GM20000 (cell line): ENCODE measurements around the gene AGFG2.
"Not testable (repeated sequence)": the region's sequence is repeated elsewhere in the genome, so short reads cannot be mapped to it uniquely, and the experiment has no call there.

Experiments used
- DNase-seq: peaks from one replicate; pipeline ENCODE4 v3.0.0; 2012; ENCODE audit warnings: low spot score
- TF ChIP-seq, protein P1 (sequence below): IDR thresholded peaks from 2 replicates; pipeline ENCODE4 v1.5.1; 2012; ENCODE audit warnings: mild to moderate bottlenecking, control low read depth; ENCODE audit errors: extremely low read depth, missing control alignments

AGFG2 gene

GRCh38 chr7:100496509-100496908, 42.5 kb upstream of the AGFG2 start:
- TF ChIP-seq, protein P1, sequence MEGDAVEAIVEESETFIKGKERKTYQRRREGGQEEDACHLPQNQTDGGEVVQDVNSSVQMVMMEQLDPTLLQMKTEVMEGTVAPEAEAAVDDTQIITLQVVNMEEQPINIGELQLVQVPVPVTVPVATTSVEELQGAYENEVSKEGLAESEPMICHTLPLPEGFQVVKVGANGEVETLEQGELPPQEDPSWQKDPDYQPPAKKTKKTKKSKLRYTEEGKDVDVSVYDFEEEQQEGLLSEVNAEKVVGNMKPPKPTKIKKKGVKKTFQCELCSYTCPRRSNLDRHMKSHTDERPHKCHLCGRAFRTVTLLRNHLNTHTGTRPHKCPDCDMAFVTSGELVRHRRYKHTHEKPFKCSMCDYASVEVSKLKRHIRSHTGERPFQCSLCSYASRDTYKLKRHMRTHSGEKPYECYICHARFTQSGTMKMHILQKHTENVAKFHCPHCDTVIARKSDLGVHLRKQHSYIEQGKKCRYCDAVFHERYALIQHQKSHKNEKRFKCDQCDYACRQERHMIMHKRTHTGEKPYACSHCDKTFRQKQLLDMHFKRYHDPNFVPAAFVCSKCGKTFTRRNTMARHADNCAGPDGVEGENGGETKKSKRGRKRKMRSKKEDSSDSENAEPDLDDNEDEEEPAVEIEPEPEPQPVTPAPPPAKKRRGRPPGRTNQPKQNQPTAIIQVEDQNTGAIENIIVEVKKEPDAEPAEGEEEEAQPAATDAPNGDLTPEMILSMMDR = no peak

DNA sequence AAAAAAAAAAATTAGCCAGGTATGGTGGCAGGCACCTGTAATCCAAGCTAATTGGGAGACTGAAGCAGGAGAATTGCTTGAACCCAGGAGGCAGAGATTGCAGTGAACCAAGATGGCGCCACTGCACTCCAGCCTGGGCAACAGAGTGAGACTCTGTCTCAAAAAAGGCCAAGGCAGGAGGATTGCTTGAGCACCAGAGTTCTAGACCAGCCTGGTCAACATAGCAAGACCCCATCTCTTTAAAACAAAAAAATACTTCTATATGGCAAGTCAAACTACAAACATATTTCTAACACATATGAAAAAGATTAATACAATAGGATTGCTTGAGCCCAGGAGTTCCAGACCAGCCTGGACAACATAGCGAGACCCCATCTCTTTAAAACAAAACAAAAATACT, 38.3 kb upstream of the AGFG2 start:
- not testable (repeated sequence) for DNase-seq

More at GRCh38 chr7:100496509-100496908, 42.5 kb upstream of the AGFG2 start:
- no peak for DNase-seq

DNA sequence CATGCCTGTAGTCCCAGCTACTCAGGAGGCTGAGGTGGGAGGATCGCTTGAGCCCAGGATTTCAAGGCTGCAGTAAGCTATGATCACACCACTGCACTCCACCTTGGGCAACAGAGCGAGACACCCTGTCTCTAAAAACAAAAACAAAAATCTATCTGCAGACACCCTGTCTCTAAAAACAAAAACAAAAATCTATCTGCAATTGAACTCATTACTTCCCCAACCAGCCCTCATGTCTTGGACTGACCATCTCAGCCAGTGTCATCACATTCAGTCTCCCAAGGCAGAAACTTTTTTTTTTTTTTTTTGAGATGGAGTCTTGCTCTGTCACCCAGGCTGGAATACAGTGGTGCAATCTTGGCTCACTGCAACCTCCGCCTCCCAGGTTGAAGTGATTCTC, 35.0 kb upstream of the AGFG2 start:
- not testable (repeated sequence) for DNase-seq

DNA sequence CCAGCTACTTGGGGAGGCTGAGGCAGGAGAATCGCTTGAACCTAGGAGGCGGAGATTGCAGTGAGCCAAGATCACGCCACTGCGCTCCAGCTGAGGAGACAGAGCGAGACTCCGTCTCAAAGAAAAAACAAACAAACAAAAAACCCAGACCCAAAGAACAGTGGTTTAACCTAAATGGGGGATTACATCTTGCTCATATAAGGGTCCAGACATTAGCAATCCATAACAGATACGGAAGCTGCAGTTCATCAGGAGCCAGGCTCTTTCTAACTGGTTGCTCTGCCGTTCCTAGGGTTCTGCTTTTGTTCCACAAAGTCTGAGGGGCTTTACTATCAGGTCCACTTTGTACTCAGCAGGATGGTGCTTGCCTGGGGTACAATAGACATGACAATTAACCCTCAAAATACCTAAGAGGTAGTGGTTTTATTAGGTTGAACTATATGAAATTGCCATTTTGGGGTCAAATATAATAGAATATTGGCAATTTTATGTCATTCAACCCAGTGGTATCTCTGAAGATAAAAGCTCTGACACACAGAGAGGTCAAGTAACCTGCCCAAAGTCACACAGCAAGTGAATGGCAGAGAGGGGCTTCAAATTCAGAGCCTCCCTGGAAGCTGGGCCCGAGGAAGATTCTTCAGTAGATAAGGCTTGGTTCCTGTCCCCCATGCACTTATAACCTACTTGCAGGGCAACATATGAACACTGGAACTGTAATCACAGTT, 34.0 kb upstream of the AGFG2 start:
- DNase-seq = no peak
- TF ChIP-seq, protein P1 = no peak

GRCh38 chr7:100506356-100506923, 32.6 kb upstream of the AGFG2 start:
- TF ChIP-seq, protein P1 = no peak
- DNase-seq = no peak

DNA sequence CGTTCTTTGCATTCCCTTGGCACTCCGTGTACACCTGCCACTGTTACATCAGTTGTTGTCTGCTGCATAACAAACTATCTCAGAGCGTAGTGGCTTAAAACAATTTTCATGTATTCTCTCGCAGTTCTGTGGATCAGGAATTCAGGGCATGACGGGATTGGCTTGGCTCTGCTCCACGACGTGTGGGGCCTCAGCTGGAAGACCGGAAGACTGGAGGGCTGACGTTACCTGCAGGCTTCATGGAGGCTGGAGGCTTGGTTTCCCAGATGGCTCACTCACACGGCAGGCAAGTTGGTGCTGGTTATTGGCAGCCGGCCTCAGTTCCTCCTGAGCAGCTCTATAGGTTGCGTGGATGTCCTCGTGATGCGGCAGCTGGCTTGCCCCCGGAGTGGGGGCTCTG, 29.8 kb upstream of the AGFG2 start:
- TF ChIP-seq, protein P1 = no peak
- no peak for DNase-seq

GRCh38 chr7:100510437-100511239, 28.4 kb upstream of the AGFG2 start:
- no peak for DNase-seq
- TF ChIP-seq, protein P1 = no peak

GRCh38 chr7:100513212-100513810, 25.7 kb upstream of the AGFG2 start:
- no peak for DNase-seq
- TF ChIP-seq, protein P1 = no peak
